CD4-positive, alpha-beta T cell treated with Interleukin-12 subunit alpha and Interleukin-12 subunit beta, for 1 hour (primary cell): ENCODE data around the gene RALGAPA2.

ENCODE experiments used
- DNase-seq: peaks from one replicate; pipeline ENCODE4 v3.0.0-alpha.2; 2020

RALGAPA2 gene

GRCh38 chr20:20712474-20713243 is at the start of gene RALGAPA2:
Gene RALGAPA2, minus strand, starts transcription at chr20:20712644. Its CDS starts 164 bp downstream, at chr20:20712480.
- DNase-seq = peak; percentile 93

GRCh38 chr20:20761301-20761700 is 48.9 kb upstream of the RALGAPA2 start:
- DNase-seq = no peak

GRCh38 chr20:20759132-20759531 is 46.7 kb upstream of the RALGAPA2 start:
- no peak for DNase-seq

GRCh38 chr20:20755674-20756319 is 43.4 kb upstream of the RALGAPA2 start:
- no peak for DNase-seq

GRCh38 chr20:20755231-20755630 is 42.8 kb upstream of the RALGAPA2 start:
- no peak for DNase-seq

GRCh38 chr20:20754714-20755113 is 42.3 kb upstream of the RALGAPA2 start:
- no peak for DNase-seq

- no peak for DNase-seq
Measured at GRCh38 chr20:20752712-20753111, 40.3 kb upstream of the RALGAPA2 start.

GRCh38 chr20:20747298-20747697 is 34.9 kb upstream of the RALGAPA2 start:
- DNase-seq = no peak

- DNase-seq = no peak
Measured at GRCh38 chr20:20744170-20744725, 31.8 kb upstream of the RALGAPA2 start.

GRCh38 chr20:20743511-20744169 is 31.2 kb upstream of the RALGAPA2 start:
- no peak for DNase-seq

GRCh38 chr20:20741087-20742045 is 28.9 kb upstream of the RALGAPA2 start:
- no peak for DNase-seq

GRCh38 chr20:20740541-20740940 is 28.1 kb upstream of the RALGAPA2 start:
- no peak for DNase-seq

- DNase-seq = no peak
Measured at GRCh38 chr20:20737158-20737557, 24.7 kb upstream of the RALGAPA2 start.

GRCh38 chr20:20736303-20736702 is 23.9 kb upstream of the RALGAPA2 start:
- no peak for DNase-seq

- DNase-seq = peak; percentile 23
Measured at GRCh38 chr20:20734475-20734948, 22.1 kb upstream of the RALGAPA2 start.

GRCh38 chr20:20733943-20734342 is 21.5 kb upstream of the RALGAPA2 start:
- DNase-seq = no peak

GRCh38 chr20:20732641-20733040 is 20.2 kb upstream of the RALGAPA2 start:
- no peak for DNase-seq

- DNase-seq = no peak
Measured at GRCh38 chr20:20731945-20732296, 19.5 kb upstream of the RALGAPA2 start.

- no peak for DNase-seq
Measured at GRCh38 chr20:20731000-20731944, 18.8 kb upstream of the RALGAPA2 start.

GRCh38 chr20:20729563-20729962 is 17.1 kb upstream of the RALGAPA2 start:
- no peak for DNase-seq

- DNase-seq = no peak
Measured at GRCh38 chr20:20721489-20721888, 9.0 kb upstream of the RALGAPA2 start.
